ENCODE measurements around the gene SURF6.

Gene SURF6

GRCh38 chr9:133282464-133283238 lies 53.3 kb downstream of the SURF6 start:
- DNase-seq, result no peak

GRCh38 chr9:133280392-133280791 lies 55.6 kb downstream of the SURF6 start:
- DNase-seq, result no peak

All from activated effector memory CD4-positive, alpha-beta T cell treated with Interleukin-2 at 50 U/mL for 16 hours (primary cell).